ENCODE measurements around the gene MS4A10. TPM values are rescaled to one million over a fixed set of nuclear protein-coding genes. Genes with fewer than 3 reads are reported as not detected.

Gene MS4A10
- total and polyA plus RNA-seq, 2 of the 8 experiments (the other 6 are each of a cell fraction or from before 2014, with no cell fraction given): not detected

DNA sequence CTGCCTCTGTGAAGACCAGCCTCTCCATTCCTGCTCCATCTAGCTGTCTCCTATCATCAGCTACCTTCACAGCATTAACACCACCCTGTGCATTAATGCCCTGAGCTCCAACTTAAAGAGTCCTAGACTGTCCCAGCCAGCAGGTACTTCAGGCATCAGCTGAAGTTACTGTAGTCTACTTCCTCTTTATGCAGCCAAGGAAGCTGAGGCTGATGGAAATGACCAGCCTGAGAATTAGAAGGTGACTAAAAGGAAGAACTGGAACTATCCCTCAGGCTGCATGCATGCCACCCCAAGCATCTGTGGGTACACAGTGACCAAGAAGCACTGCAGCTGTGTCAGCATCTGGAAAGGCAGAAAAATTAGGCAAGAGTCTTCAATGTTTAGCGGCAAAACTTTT is 28.2 kb downstream of the MS4A10 start:
- H2AK5ac ChIP-seq (ENCODE audit: low read depth, low read length): no peak overlapping the region
- POLR2A ChIA-PET (ENCODE audit: partially characterized antibody): no interaction called here
- no peak overlapping the region for H3K27ac ChIP-seq (ENCODE audit: low read depth, low read length)
- CTCF ChIA-PET (ENCODE audit: partially characterized antibody): interaction anchor here (0.9 to 1.6 kb wide), 2 partner anchors 17 to 19 kb away, joined by 3 to 8 read pairs; no protein-coding TSS in a partner anchor
- peaks cover 8 to 9% of the 10 kb centered on the region in 2 experiments; a peak in 3 of 4 replicates for H3K9me3 ChIP-seq (ENCODE audit: insufficient read depth in 2 of 2, low read depth in 1 of 2, low read length in 1 of 2)
- no peak overlapping the region for H2BK15ac ChIP-seq (ENCODE audit: low read length)
- FAIRE-seq (no peak), DNase-seq (ENCODE audit: low read depth in 1 of 2, low spot score in 2 of 2) (no peak)
- no peaks in the 10 kb centered on the region for H3K79me1 ChIP-seq (ENCODE audit: low read depth, low read length)
- no peak overlapping the region for H3K56ac ChIP-seq (replicated peaks; ENCODE audit: insufficient read length, low read depth, low read length)
- no peak overlapping the region for H2BK120ac ChIP-seq (replicated peaks; ENCODE audit: low read depth, low read length)
- H4K8ac ChIP-seq (ENCODE audit: extremely low read depth, insufficient read depth, low read length): no peak overlapping the region
- no peaks in the 10 kb centered on the region for H4K20me1 ChIP-seq (replicated peaks in 1 of 2; ENCODE audit: control insufficient read depth in 1 of 2, insufficient read depth in 2 of 2, low read length in 2 of 2)
- 100% methylated on average over 1 of the region's 1 CpG; no CpG with 5 or more reads in 1 of the 2 experiments for WGBS, 2 experiments (ENCODE audit: extremely low coverage in 1 of 2, insufficient coverage in 1 of 2, insufficient read length in 1 of 2, insufficient replicate concordance in 2 of 2, low coverage in 1 of 2, low lambda C conversion rate in 2 of 2, missing lambda C conversion rate in 1 of 2)
- H3K23ac ChIP-seq (ENCODE audit: insufficient read length): no peak overlapping the region
- H2BK12ac ChIP-seq (ENCODE audit: low read depth, low read length): no peak overlapping the region
- TF ChIP-seq TEAD4 (IDR thresholded peaks at IDR 0.05; ENCODE audit: low read depth, low read length) (no peak), CBX5 (IDR thresholded peaks at IDR 0.05; ENCODE audit: low read depth, low read length) (no peak), CTBP2 (IDR thresholded peaks at IDR 0.05; ENCODE audit: borderline replicate concordance, insufficient read depth, insufficient read length, low read length) (no peak), GTF2F1 (IDR thresholded peaks at IDR 0.05; ENCODE audit: borderline replicate concordance, low read depth, low read length) (no peak)
- TF ChIP-seq, protein P1, sequence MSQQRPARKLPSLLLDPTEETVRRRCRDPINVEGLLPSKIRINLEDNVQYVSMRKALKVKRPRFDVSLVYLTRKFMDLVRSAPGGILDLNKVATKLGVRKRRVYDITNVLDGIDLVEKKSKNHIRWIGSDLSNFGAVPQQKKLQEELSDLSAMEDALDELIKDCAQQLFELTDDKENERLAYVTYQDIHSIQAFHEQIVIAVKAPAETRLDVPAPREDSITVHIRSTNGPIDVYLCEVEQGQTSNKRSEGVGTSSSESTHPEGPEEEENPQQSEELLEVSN (IDR thresholded peaks at IDR 0.05): no peak
- H2BK5ac ChIP-seq (ENCODE audit: low read depth, low read length): no peak overlapping the region
- H2AFZ ChIP-seq (ENCODE audit: low read length): no peak overlapping the region
- H2BK20ac ChIP-seq (ENCODE audit: low read length): no peak overlapping the region
- no peak overlapping the region for H4K91ac ChIP-seq (replicated peaks; ENCODE audit: insufficient read length, low read length)
- no peak overlapping the region for H3K4me2 ChIP-seq (ENCODE audit: insufficient read depth in 1 of 2, low read depth in 2 of 2, low read length in 2 of 2)
- no peak overlapping the region for H3K9ac ChIP-seq (replicated peaks in 1 of 4; ENCODE audit: extremely low read depth in 1 of 4, low read depth in 3 of 4, low read length in 3 of 4)
- no peaks in the 10 kb centered on the region; the same call in 1 of the 2 replicates for H3K23me2 ChIP-seq (ENCODE audit: low read depth, low read length)
- no peak overlapping the region for H3K4ac ChIP-seq (replicated peaks; ENCODE audit: insufficient read length, low read depth, low read length)
- no peak overlapping the region for H4K5ac ChIP-seq (ENCODE audit: insufficient read length, low read depth, low read length)
- no peaks in the 10 kb centered on the region for H3K27me3 ChIP-seq (replicated peaks in 1 of 4; ENCODE audit: control insufficient read depth in 3 of 4, extremely low read depth in 1 of 4, insufficient read depth in 3 of 4, low read length in 3 of 4)
- H3K36me3 ChIP-seq (ENCODE audit: control insufficient read depth in 2 of 4, insufficient read depth in 4 of 4, low read length in 3 of 4): no peaks in the 10 kb centered on the region
- H3K4me3 ChIP-seq (ENCODE audit: extremely low read depth in 1 of 4, insufficient read depth in 2 of 4, low read depth in 3 of 4, low read length in 4 of 4): no peak overlapping the region
- no peaks in the 10 kb centered on the region for H3K79me2 ChIP-seq (ENCODE audit: control insufficient read depth in 1 of 2, insufficient read depth in 2 of 2, low read length in 2 of 2)
- H3K18ac ChIP-seq (ENCODE audit: extremely low read depth, low read length): no peak overlapping the region
- H3K4me1 ChIP-seq (replicated peaks in 1 of 4; ENCODE audit: control insufficient read depth in 3 of 4, insufficient read depth in 4 of 4, low read length in 3 of 4): no peaks in the 10 kb centered on the region; a peak in 1 of 7 replicates
- H3K14ac ChIP-seq (ENCODE audit: insufficient read length): no peak overlapping the region

Data from H1 (cell line).